Brain microvascular endothelial cell (primary cell): ENCODE measurements around the gene NASP.

Experiments used
- DNase-seq: peaks from one replicate; pipeline ENCODE4 v3.0.0-alpha.2; 2020
- H3K27ac ChIP-seq: fragments of 250-450 bp; sonication (Bioruptor Pico); 2 replicates; pipeline ENCODE4 v1.5.1; 2020; ENCODE audit warnings: mild to moderate bottlenecking, moderate library complexity
- H3K27me3 ChIP-seq: fragments of 250-450 bp; sonication (Bioruptor Pico); replicated peaks from 2 replicates; pipeline ENCODE4 v1.5.1; 2020; ENCODE audit warnings: mild to moderate bottlenecking
- H3K36me3 ChIP-seq: fragments of 250-450 bp; sonication (Bioruptor Pico); replicated peaks from 2 replicates; pipeline ENCODE4 v1.5.1; 2020; ENCODE audit warnings: mild to moderate bottlenecking
- H3K4me3 ChIP-seq: 2 replicates; pipeline ENCODE4 v1.5.1; 2011; ENCODE audit warnings: low read depth, mild to moderate bottlenecking, control low read depth, low read length, moderate library complexity
- CTCF ChIP-seq: IDR thresholded peaks from 2 replicates; pipeline ENCODE4 v1.5.1; 2011; ENCODE audit warnings: low read depth, mild to moderate bottlenecking, moderate library complexity, low read length, control low read depth, inconsistent platforms; ENCODE audit errors: missing control alignments
- in situ Hi-C: cut with HindIII; loops from 2 replicates; pipeline ENCODE4 v1.10.0; 2017; ENCODE audit warnings: low sequenced_read_pairs, low pct_ligation_motif_present

Gene NASP

GRCh38 chr1:45574105-45574626, 9.7 kb upstream of the NASP start:
- Histone ChIP-seq H3K36me3 (peaks cover 18% of the 10 kb centered on the region), H3K4me3 (no peak overlapping the region), H3K27ac (no peak overlapping the region), H3K27me3 (no peaks in the 10 kb centered on the region)
- DNase-seq: no peak
- no peak for TF ChIP-seq CTCF
- in situ Hi-C loops: no loop called here

- in situ Hi-C loops: no loop called here
- peak; percentile 97 for DNase-seq
- Histone ChIP-seq H3K27ac (peak overlapping the region; percentile 86), H3K27me3 (no peaks in the 10 kb centered on the region), H3K4me3 (peak overlapping the region; percentile 99), H3K36me3 (no peaks in the 10 kb centered on the region)
- no peak for TF ChIP-seq CTCF
Measured at GRCh38 chr1:45583264-45583665, 576 bp upstream of the NASP start.

- TF ChIP-seq CTCF: peak; percentile 4
- Histone ChIP-seq H3K36me3 (no peaks in the 10 kb centered on the region), H3K4me3 (peak overlapping the region; percentile 99), H3K27ac (peak overlapping the region; percentile 86), H3K27me3 (no peaks in the 10 kb centered on the region)
- in situ Hi-C loops: no loop called here
- peak; percentile 84 for DNase-seq
Measured at GRCh38 chr1:45584351-45585109, 689 bp downstream of the NASP start.

GRCh38 chr1:45585110-45585426, 1.2 kb downstream of the NASP start:
- no peak for TF ChIP-seq CTCF
- Histone ChIP-seq H3K36me3 (no peaks in the 10 kb centered on the region), H3K27me3 (no peaks in the 10 kb centered on the region), H3K4me3 (peak overlapping the region; percentile 99), H3K27ac (peak overlapping the region; percentile 86)
- no peak for DNase-seq
- in situ Hi-C loops: no loop called here

- in situ Hi-C loops: no loop called here
Measured at GRCh38 chr1:45585496-45586075, 1.7 kb downstream of the NASP start.

More at GRCh38 chr1:45585496-45586075, 1.7 kb downstream of the NASP start:
- DNase-seq: no peak
- TF ChIP-seq CTCF: no peak
- peak overlapping the region; percentile 99 for H3K4me3 ChIP-seq
- H3K27ac ChIP-seq: peak overlapping the region; percentile 86
- no peaks in the 10 kb centered on the region for H3K27me3 ChIP-seq
- no peaks in the 10 kb centered on the region for H3K36me3 ChIP-seq
